OCI-LY1 (cell line): ENCODE results near the gene NEURL1.

Source experiments
- CTCF ChIP-seq: fragments of 200-600 bp; sonication (generic), shearing (Covaris generic); IDR thresholded peaks from 2 replicates; pipeline ENCODE4 v1.5.1; 2017; ENCODE audit warnings: mild to moderate bottlenecking, antibody characterized with exemption, low read length, moderate library complexity, mixed read lengths
- EZH2 ChIP-seq: fragments of 200-600 bp; sonication (generic), shearing (Covaris generic); IDR thresholded peaks from 2 replicates; pipeline ENCODE4 v1.8.0; 2017; ENCODE audit warnings: borderline replicate concordance, mixed run types, mild to moderate bottlenecking, antibody characterized with exemption, low read length, moderate library complexity, mixed read lengths

GRCh38 chr10:103578782-103579382 lies 85.4 kb downstream of the NEURL1 start:
- TF ChIP-seq CTCF, result no peak
- TF ChIP-seq EZH2, result no peak
